ENCODE measurements around the gene TP53AIP1.

The TP53AIP1 gene

DNA sequence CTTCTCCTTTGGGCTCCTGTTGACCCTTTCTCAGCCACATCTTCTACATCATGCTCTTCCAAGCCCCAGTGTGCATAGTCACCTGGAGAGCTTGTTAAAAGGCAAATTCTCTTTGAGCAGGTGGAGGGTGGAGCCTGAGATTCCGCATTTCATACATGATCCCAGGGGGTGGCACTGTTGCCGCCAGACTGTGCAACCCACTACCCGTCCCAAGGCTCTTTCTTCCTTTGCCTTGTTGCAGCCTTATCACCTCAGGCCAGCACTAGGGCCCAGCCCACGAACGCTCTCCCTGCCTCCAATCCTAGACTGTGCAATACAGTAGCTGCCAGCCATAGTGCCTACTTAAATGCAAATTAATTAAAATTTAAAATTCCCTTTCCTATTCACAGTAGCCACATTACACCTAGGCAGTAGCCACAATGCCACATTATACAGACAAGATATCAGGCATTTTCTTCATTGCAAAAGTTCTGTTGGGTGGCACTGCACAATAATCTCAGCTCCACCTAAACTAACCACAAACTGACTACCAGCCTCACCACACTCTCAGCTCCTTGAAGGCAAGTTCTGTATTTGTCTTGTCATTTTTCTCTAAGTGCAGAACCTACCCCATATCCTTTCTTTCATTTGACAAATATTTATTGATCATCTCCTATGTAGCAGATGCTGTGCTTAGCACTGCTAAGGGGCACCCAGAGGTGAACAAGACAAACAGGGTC is 56.1 kb downstream of the TP53AIP1 start:
- peak; percentile 35 for DNase-seq

Data from NCI-H1436 (cell line).